ENCODE data around the gene CPEB3. TPM values are rescaled to one million over a fixed set of nuclear protein-coding genes. Genes with fewer than 3 reads are reported as not detected.

The CPEB3 gene
- total RNA-seq, 4 donors from 2014 or later, result 4.1 to 6.6 (median 5.2) TPM

DNA sequence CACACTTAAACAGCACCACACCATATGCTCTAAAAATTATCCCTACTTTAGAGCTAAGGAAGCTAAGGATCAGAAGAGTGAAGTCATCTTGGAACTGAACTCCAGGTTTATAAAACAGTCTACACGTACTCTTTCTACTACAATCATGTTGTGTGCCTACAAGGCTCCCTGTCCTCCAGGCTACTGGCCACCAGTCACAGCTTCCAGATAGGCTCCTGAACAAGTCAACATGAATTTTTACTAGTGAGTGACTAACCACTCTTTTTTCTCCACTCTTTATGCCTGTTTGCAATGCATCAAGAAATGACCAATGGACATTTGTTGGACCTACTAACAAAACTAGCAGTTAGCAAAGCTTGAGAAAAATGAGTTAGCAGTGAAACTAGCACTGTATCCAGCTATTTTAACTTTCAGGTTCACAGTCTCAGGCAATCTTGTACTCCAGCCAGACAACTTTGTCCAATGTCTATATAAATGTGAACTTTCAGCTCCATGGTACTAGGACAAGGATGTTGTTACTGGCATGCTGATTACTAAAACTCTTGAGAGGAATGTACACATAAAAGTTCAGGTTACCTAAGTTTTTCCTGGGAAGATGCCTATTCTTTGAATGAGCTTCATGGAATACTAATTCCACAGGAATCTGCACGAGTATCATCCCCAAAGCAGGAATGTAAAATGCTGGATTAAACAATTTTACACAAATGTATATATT, 187.3 kb downstream of the CPEB3 start:
- TF ChIP-seq, protein P1, sequence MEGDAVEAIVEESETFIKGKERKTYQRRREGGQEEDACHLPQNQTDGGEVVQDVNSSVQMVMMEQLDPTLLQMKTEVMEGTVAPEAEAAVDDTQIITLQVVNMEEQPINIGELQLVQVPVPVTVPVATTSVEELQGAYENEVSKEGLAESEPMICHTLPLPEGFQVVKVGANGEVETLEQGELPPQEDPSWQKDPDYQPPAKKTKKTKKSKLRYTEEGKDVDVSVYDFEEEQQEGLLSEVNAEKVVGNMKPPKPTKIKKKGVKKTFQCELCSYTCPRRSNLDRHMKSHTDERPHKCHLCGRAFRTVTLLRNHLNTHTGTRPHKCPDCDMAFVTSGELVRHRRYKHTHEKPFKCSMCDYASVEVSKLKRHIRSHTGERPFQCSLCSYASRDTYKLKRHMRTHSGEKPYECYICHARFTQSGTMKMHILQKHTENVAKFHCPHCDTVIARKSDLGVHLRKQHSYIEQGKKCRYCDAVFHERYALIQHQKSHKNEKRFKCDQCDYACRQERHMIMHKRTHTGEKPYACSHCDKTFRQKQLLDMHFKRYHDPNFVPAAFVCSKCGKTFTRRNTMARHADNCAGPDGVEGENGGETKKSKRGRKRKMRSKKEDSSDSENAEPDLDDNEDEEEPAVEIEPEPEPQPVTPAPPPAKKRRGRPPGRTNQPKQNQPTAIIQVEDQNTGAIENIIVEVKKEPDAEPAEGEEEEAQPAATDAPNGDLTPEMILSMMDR (IDR thresholded peaks at IDR 0.05; ENCODE audit: low read depth), result no peak

DNA sequence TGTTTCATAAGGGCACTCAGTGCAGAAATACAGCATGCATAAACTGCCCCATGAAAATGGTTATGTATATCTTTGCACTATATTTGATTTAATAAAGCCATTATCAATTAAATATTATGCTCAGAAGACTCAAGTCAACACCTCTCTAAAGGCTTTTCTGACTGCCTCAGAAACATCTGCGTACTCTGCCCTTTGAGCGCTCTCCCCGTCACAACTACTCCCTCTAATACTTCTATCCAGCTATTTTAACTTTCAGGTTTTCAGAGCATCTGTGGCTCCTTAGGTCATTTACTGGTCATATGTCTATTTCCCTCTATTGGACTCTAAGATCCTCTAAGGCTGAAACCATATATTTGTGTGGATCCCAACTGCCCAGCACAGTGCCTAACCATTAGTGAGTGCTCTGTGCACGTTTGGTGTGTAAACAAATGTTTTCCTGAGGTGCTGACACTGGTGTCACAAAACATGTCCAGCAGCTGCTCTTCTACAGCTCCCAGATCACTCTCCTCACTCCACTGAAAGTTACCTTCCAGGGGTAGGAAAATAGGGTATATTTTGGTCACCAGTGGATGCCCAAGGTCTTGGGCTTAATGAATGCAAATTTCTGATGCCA, 188.2 kb downstream of the CPEB3 start:
- TF ChIP-seq, protein P1 (IDR thresholded peaks at IDR 0.05; ENCODE audit: low read depth), result no peak

DNA sequence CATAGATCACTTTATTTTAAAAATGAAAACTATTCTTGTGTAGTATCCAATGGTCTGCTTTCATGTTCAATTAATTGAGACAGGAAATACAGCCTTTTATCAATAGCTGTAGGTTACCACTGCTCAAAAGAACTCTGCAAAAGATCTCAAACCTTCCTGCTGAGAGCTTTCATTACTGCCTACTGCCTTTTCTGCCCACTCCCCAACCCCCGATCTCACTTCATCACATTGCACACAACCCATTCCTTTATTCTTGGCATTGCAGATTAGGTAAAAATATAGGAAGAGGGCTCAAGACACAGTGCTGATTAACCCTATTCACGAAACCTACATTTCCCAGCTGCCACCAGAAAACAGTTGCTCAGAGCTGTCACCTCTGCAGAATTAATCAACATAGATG, 195.9 kb downstream of the CPEB3 start:
- TF ChIP-seq, protein P1 (IDR thresholded peaks at IDR 0.05; ENCODE audit: low read depth), result no peak

DNA sequence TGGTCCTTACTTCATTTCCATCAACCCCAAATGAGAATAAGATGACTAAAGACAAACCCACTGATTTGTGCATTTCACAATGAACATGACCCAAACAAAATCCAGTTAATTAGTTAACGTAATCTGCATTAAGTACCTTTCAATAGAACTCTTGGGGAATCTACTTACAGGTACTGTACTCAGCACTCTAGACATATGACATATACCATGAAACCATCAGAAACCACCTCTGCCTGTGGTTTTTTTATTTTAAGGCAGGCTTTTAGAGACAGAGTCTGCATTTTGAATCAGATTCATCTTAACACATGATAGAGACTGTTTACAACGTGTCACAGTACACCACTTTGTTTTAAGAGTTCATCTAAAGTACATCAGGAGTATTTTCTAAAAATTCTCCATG, 198.9 kb downstream of the CPEB3 start:
- TF ChIP-seq, protein P1 (IDR thresholded peaks at IDR 0.05; ENCODE audit: low read depth), result no peak

DNA sequence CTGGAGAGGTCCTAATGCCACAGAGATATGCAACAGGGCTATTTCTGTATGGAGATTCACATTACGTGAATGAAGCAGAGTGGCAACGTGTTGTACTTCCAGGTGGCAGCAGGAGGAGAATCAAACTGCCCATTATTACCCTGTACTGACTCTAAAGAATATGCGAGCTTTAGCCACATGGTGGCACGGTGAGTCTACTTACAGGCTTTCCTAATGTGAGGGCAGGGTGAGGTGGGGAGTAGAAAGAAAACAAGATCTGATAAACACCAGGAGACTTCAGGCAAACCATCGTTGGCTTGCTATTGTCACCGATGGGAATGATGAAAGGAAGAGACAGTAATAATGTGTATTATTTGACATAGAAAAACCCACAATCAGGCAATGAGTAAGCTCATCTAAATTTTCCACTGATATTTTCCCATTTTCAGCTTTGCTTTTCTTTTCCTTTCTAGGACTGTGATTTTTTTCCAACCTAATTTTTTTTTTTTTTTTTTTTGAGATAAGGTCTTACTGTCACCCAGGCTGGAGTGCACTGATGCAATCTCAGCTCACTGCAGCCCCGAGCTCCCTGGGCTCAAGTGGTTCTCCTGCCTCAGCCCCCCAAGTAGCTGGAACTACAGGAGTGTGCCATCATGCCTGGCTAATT, 203.0 kb downstream of the CPEB3 start:
- TF ChIP-seq, protein P1 (IDR thresholded peaks at IDR 0.05; ENCODE audit: low read depth), result no peak

DNA sequence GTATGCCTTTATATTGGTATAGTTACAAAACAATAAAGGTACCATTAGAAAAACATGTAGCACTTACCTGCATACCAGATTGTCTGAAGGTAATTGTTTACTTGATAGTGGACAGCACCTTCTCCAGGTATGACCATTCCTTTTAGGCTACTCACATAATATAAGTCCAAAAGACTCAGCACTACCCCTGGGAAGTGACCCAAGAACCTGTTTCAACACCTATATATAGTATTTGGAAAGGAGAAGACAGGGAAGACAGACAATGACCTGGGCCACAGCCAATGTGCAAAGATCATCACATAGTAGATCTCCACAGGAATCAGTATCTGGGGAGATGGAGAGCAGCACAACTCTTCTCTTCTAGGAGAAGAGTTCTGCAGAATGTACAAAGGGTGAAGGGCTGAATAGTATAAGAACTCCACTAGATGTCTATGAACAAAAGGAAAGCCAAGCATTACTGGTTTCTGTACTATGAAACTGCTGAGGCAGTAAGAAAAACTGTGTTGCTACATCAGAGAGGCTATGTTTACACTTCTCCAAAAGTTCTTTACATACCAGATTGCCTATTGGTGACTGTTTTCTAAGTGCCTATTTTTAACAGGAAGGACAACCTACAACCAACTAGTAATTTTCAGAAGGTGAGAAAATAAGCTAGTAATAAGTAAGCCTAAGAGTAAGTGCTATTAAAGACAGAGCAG, 208.1 kb downstream of the CPEB3 start:
- TF ChIP-seq, protein P1 (IDR thresholded peaks at IDR 0.05; ENCODE audit: low read depth), result no peak

DNA sequence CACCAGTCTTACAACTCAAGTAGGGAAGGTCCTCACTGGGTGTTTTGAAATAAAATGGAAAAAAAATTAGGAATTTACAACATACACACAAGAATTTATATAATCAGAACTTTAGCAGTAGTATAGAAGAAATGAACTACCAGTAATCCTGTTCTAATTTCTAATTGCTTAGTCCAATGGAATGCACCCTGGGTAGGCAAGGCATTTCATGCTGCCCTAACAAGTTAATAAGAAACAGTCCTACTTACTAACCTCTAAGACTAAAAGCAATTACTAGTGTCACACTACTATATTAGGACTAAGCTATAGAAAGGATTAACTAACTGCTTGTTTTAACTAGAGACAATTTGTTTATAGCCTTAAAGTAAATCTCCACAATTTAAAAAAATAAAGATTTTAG, 209.2 kb downstream of the CPEB3 start:
- TF ChIP-seq, protein P1 (IDR thresholded peaks at IDR 0.05; ENCODE audit: low read depth), result no peak
